NCI-H526 treated with DMSO at 0.1 percent for 48 hours (cell line): ENCODE measurements around the gene RCVRN.

ENCODE experiments used
- DNase-seq: peaks from one replicate; lab custom pipeline; 2025; lab: John Stamatoyannopoulos, UW

RCVRN gene

DNA sequence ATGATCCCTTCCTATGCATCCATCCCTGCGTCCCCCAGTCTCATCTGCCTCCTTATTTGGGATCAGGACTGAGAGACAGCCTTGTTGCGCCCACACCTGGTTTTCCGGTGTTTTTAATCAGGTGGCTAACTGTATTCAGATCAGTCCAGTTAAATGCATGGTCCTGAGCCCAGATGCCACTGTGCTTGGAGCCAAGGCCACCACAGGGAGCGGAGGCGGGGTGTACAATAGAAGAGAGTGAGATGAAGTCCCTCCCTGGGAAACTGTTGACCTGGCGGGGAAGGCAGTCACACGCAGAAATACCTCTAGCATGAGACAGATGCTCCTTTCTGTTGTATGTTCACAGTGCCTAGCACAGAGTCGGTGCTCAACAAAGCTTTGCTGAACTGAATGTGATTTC is 6.3 kb downstream of the RCVRN start:
- no peak for DNase-seq

DNA sequence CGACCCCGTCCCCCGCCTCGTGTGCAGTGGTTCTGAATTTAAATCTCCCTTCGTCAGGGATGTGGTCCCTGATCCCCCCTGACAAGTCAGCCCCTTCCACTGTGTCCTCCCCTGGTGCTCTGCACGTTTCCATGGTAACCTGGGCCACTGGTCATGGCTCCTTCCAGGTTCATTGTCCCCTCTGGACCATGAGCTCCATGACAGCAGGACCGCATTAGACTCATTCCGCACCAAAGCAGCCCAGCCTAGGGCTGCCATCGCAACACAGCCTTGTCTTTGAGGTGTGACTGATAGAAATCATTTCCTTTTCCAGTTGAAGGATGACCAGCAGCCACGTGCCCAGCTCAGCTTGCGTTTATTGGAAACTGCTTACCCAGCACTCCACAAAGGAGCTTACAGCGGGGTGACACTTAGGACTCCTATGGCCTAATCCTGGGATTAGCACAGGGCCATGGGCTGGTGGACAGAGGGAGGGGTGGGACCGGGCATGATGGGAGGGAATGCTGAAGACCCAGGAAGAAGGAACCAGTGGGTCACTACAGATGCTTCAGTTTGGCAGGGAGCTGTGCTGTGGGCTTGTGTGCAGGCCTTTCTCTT is 7.6 kb downstream of the RCVRN start:
- no peak for DNase-seq

DNA sequence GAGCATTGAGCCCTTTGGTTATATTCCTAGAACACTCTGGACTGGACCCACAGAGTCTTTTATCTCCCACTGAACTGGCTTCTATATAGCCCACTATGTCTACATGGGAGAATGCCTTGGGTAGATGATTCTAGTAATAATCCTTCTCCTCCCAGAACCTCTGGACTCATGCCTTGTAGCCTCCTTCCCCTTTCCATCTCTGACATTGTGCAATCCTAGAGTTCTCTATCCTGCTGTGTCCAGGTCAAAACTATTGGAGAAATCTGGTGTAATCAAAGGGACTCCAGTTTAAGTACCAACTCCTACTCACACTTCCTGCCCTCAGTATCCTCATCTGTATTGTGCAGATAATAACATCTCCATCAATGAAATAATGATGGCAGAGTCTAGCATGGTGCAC is 9.1 kb downstream of the RCVRN start:
- DNase-seq = no peak

DNA sequence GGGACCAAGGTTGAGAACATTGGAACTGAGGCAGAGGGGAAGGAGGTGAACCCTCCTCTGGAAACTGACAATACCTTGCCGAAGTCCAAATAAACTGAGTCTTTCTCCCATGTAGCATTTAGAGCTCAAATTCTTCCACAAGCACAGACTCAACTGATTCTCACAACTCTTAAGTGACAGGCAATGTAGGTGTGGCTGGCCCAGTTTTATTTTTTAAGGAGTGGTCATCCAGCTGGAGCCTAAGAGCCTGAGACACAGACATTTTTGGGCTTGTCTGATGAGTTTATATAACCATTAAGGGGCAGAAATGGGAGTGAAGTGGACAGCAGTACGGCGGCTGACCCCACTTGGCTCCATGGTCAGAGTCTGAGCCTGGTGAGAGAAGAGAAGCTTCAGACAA is 10.8 kb downstream of the RCVRN start:
- DNase-seq = no peak

DNA sequence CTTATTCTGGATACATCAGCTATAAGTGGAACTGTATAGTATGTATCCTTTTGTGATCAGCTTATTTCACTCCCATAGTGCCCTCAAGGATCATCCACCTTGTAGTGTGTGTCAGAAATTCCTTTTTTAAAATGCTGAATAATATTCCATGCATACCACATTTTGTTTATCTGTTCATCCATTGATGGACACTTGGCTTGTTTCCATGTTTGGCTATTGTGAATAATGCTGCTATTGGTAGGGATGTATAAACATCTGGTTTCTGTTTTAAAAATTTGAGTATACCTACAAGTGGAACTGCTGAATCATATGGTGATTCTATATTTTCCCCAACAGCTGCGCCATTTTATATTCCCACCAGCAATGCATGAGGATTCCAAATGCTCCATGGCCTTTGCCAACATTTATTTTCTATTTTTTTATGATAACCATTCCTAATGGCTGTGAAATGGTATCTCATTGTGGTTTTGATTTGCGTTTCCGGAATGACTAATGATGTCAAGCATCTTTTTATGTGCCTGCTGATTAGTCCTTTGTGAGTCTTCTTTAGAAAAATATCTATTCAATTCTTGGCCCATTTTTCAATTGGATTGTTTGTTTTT is 11.6 kb downstream of the RCVRN start:
- DNase-seq = no peak

DNA sequence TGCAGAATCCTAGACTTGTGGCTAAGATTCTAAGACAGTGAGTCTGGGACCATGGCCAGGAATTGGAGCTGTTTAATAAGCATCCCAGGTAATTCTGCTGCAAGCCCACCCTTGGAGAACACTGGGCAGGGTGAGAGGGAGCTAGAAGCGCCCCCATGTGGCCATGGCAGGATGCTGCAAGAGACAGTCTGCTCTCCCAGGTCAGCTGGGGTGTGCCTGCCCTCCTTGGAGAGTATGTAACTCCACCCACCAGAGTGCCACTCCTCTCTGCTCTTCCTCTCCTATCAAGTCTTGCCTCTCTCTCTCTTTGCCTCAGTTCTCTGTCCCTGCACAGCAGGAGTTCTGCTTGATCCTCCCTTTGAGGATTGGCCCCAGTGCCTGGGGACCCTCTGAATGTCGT is 14.9 kb downstream of the RCVRN start:
- no peak for DNase-seq

DNA sequence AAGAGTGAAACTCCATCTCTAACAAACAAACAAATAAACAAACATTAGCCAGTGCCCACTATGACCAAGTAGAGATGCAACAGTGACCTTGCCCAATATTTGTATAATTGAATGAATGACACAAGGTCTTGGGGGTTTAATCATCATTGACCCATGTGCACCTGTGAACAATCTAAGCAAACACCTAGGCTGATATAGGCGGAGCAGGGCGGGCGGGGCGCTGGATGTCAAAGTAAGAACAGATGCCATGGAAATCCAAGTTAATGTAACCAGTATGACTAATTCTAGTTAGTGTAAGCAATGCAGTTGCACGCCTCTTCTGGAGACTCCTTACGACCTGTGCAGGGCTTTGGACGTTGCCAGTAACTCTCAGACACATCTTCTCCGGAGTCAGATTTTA is 17.6 kb downstream of the RCVRN start:
- DNase-seq = no peak

DNA sequence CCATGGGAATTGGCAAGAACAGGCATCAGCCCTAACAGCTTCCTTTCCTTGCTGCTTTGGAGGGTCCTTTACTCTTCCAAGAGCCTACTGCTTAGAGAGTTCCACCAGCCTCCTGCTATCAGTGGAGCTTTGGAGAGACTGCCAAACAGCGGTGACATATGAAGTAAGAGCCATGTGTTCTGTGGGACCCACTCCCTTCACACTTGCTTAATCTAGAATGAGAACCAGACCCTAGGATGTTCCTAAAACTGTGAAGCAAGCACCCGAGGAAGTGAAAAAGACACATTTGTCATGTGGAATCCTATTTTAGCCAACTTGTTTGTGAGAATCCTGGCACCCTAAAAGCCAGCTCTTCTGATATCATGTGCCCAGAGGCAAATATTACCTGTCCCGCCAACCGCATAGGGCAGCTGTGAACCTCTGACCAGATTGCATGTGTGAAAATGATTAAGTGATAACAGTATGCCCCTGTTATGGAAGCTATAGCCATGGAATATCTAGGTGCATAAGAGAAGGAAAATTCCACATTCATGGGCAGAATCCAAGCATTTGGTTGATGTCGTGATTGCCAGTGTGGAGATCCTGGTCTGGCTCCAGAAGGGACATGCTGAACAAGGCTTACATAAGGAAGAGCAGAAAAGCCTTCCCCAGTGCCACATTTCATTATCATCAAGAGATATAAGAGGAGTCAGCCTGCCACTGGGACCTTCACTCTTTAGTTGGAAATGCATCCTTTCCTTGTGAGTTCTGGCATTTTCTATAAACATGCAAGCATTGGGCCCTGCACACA is 18.7 kb downstream of the RCVRN start:
- DNase-seq = no peak

DNA sequence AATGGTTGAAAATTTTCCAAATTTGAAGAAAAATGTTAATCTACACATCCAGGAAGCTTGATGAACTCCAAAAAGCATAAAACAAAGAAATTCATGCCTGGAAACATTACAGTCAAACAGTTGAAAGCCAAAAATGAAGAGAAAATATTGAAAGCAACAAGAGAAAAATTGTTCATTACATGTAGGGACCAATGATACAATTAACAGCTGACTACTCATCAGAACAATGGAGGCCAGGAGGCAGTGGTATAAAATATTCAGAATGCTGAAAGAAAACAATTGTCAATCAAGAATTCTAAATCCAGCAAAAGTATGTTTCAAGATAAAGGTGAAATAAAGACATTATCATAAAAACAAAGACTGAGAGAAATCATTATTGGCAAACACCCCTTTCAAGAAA is 21.6 kb downstream of the RCVRN start:
- no peak for DNase-seq

DNA sequence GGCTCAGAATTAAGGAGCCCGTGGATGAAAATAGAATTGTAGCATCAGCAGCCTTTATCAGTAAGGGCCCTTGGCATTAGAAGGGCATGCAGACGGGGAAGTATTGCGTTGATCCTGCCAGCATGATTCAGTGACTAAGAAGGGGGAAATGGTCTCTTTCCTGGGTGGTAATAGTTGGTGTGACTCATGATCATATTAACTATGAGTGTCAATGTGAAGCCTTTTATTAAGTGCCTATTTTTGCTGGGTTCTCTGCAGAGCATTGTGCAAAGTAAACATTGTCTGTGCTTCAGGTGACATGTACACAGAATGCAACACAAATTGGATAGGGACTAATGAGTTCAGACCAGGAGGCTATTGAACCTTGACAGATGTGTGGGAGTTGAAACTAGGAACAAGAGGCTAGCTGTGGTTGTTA is 24.5 kb downstream of the RCVRN start:
- no peak for DNase-seq

DNA sequence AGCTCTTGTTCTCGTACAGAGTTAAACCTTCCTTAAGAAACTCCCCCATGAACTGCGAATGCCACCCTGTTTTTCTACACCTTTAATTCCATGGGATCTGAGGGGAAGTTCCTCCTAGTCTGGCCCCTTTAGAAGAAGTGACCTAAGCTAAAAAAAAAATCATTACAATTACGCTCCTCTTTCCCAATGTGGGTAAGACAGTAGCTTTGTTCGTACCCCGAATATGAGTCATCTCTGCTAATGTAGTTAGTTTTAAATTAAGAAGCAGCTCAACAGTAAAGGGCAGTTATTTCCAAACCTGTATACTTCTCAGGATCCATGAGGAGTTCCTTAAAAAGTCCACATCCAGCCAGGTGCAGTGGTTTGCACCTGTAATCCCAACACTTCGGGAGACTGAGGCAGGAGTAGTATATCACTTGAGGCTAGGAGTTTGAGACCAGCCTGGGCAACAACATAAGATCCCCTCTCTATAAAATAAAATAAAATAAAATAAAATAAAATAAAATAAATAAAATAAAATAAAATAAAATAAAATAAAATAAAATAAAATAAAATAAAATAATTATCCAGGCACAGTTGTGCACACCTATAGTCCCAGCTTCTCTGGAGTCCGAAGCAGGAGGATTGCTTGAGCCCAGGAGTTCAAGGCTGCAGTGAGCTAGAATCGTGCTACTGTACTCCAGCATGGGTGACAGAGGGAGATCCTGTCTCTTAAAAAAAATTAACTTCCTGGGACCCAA is 26.1 kb downstream of the RCVRN start:
- no peak for DNase-seq

DNA sequence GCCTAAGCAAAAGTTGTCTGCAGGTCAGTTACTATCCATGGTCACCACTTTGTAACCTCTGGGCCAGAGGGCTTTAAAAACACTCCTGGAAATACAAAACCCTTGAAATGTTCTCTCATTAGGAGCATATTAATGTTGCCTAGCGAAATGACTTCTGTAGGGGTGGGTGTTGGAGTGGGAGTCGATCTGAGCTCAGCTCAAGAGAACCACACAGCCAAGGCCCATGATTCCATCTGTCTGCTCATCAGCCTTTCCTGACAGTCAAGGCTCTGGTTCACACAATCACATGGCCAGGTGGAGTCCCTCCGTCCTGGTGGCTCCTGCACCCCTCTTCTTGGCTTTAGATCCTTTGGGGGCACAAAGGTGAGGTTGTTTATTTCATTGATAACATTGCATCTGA is 26.7 kb downstream of the RCVRN start:
- no peak for DNase-seq

DNA sequence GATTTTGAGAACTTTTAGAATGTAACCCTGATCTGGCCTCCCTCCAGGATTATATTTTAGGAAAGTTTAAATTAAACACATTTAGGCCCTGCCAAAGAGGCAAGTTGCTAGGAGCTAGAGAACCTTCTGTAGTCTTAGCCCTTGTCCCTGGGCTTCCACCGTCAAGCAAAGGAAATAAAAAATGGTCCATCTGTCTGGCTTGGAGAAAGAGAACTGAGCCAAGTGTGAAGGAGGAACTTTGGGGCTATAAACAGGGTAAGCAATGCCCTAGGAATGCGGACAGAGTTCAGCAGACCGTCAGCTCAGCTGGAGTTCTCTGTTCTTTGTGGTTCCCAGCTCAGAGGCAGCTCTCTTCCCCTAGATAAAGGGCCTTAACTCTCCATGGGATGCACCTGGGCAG is 29.6 kb downstream of the RCVRN start:
- DNase-seq = no peak

DNA sequence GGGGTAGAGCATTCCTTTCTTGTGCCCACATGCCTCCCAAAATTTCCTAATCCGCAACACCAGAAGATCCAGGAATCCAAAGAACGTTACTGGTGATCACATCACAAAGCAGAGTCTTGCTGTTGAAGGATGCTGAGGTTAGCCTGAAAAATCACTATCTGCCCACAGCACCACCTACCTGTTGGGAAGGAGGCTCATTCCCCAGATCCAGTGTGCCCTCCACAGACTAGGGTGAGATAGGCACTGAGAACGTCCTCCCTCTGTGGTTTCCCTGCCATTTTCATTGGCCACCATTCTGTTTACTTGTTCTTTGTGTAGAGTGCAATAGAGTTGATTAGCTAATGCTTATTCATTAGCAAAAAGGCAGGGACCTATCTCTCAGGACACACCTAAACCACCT is 30.3 kb downstream of the RCVRN start:
- no peak for DNase-seq

DNA sequence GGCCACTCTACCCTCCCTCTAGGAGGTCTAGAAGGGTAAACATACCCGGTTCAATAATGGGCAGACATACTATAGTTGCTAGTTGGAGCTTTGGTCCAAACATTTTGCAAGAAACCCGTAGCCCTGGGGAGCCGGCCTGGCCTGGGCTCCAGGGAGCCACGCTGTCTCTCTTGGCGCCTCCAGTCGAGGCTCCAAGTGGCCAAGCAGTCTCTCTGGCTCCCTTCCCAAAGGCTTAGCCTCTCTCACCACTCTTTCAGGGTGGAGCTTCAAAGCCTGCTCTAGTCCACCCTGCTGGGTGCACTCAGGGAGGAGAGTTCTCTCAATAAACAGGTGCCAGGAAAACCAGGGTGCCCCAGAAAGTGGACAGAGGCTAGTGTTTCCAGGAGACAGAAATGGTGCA is 32.2 kb downstream of the RCVRN start:
- DNase-seq = no peak

DNA sequence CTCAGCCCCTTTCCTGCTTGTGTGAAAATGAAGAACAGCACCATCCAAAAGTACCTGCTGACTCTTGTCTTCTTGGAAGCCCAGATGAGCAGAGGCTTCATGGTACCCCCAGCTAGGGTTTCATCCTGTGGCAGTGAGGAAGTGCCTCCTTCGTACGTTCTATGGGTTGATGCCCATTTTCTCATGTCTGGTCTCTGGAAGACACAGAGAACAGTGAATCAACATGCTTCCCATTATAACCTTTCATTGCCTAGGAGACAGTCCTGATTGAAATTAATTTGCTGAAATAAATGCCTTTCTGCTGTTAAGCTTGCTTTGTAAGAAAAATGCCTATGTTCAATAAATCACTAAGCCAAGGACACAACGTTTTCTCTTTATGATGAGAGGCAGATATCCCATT is 36.5 kb downstream of the RCVRN start:
- DNase-seq = no peak

DNA sequence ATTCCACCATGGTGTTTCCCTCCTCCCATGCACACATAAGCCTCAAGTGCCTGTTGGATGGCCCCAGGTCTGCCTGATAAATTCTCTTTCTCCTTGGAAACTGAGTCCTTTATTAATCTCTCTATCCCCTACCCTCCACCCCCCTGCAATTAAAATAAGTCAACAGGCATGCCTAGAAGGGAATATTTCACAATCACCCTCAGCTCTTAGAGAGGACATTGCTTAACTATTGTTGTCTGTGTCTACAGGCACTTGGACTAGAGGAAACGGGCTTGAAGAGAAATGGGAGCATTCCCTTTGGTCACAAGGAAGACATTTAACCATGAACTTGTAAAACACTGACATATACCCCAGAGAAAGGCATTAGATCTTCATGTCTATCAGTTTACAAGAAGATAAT is 39.5 kb downstream of the RCVRN start:
- no peak for DNase-seq

DNA sequence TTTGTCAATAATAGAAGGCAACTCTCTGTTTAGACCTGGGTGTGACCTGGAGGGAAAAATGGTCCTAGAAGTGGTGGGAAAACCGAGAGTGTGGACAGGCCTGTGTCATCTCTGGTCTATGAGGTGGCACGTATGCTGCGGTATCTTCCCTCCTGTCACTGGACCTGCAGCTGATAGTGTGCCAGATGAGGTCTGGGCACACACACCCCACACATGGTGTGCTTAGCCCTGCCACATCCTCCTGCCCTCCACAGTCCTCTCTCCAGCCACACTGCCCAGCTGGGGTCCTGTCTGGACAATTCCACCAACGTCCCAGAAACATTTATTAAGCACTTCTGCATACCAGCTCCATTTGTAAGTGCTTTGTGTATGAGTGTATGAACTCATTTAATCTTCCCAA is 42.1 kb downstream of the RCVRN start:
- DNase-seq = no peak

DNA sequence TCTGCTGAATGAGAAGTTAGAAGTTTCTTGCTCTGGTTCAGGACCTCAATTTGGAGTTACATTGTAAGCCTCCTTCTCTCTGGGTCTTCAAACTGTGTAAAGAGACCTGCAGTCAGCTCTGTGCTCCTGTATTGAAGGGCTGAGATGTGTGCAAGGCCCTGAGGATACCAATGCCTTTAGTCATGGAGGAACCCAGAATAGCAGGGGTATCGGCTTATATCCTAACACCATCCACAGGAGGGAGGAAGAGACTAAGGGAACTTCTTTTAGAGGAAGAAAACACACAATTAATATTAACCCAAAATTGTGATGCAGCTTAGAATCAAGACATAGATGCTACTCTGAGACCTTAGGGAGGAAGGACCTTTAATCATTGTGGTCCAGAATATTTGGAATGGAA is 42.9 kb downstream of the RCVRN start:
- DNase-seq = no peak

DNA sequence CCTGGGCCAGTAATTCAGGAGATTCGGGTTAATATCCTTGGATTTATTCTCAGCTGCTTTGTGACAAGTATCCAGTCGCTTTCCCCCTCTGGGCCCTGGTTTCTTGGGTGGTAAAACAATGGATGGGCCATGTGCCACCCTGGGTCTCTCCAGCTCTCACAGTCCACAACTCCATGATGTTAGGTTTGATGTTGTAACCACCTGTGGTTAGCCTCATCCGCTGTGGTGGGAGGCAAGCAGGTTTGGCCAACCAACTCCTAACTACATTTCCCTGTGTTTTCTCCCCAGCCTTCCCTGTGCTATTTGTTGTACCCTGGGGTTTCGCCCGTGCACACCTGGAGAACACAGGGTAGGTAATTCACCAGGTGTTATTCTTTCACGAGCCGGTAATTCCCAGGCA is 44.2 kb downstream of the RCVRN start:
- DNase-seq = no peak

DNA sequence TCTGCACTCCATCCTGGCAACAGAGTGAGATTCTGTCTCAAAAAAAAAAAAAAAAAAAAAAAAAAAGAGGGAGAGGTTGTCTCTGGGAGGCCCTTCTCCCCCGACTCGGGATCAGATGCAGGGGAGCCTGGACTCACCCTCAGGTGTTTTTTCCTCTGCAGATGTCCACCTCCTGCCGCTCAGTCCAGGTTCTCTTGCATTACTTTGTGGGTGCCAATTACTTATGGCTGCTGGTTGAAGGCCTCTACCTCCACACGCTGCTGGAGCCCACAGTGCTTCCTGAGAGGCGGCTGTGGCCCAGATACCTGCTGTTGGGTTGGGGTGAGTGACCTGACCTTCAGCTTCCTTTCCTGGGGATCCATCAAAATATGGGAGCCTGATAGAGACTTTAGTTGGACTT is 45.3 kb downstream of the RCVRN start:
- DNase-seq = no peak

DNA sequence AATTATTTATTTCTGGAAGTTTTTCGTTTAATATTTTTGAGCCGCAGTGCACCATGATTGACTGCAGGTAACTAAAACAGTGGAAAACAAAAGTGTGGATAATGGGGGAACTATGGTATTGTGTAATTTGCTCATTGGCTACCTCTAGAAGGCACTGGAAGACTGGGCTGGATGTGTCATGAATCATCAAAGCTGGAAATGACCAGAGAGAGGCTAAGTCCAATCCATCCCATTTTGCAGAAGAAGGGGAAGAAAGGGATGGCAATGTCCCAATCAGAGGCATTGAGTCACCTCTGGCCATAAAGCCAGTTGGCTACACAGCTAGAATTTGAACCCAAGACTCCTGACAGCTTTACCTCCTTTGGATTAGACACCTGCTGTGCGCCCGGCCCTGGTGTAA is 50.0 kb downstream of the RCVRN start:
- no peak for DNase-seq

DNA sequence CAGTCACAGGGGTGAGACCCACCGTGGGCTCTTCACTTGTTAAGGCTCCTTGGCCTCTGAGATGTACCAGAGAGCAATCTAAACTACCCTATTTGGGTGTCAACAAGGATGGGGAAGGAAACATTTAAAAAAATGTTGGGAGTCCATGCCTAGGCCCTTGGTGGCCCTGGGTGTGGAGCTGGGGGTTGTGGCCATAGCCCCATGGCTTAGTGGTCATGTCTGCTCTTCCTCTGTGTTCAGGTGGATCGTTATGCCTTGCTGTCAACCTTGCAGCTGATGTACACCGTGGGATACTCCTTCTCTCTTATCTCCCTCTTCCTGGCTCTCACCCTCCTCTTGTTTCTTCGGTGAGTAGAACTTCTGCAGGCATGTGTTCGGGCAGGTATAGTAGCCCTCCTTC is 50.8 kb downstream of the RCVRN start:
- DNase-seq = no peak
